NK-92 (cell line): ENCODE results near the gene PSME2.
A peak's percentile ranks its signal among the peaks of the same experiment; 100 is the strongest.
"Not testable (repeated sequence)": the region's sequence is repeated elsewhere in the genome, so short reads cannot be mapped to it uniquely, and the experiment has no call there.

ENCODE experiments used
- DNase-seq: peaks from one replicate; lab custom pipeline; 2025; ENCODE audit not compliant: unreplicated experiment; lab: John Stamatoyannopoulos, UW

The PSME2 gene

DNA sequence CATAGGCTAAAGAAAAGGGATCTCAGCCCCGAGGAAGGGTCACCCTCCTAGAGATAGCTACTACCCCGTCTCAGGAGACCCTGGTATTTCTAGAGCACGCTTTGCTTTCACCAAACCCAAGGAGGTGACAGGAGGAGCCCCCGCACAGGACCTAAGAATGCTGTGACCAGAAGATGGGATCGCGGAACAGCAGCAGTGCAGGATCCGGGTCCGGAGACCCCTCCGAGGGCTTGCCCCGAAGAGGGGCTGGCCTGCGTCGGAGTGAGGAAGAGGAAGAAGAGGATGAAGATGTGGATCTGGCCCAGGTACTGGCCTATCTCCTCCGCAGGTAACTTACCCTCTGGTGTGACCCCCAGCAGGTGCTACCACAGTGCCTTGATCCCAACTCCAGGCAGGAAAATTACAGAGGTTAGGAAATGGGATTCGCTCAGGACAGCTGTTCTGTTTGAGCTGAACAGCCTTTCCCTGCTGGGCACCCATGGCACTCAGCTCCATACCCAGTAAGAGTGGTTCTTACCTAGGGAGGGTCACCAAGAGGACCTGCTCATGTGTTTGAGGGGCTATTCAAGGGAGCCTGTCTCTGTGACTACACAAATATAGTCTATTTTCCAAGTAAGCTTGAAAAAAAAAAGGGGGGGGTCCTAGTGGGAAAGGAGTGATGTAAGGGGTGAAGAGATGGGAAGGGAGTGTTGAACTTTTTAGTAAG is 30.8 kb downstream of the PSME2 start:
- DNase-seq, result no peak

DNA sequence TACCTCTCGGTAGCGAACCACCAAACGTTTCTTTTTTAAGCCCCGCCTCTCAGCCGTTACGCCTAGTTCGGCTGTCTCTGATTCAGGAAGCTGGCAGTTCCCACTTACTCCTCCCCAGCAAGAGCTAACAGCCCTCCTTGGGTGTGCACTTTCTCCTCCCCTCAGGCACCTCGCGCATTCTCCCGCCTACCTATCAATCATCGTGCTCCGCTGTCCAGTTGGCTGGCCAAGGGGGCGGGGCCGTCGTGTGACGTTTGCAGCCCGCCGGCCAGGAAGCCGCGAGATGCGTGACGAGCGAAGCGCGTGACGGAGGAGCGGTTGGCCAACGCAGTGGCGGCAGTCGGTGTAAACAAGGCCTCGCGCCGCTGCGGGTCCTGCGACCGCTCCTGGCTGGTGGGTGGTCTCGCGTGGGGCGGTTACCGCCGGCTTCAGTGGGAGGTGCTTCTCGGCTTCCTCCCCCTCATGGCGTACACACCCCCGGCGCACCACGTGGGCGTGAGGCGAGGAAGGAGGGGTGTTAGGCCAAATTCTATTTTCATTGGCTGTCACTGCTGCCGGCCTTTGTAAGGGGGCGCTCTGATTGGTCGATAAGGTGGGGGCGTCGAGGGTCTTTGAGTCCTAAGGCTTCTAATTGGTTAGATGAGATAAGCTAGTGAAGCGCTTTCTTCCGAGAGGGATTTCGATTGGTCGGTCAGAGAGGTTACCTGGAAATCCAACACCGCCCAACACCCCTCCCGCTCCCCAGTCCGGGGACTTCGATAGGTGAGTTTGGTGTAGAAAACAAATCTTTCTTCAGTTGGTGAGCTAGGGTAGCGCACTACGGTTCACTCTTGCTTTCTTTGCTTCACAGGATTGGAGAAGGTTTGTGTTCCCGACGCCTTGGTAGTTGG is 31.6 kb downstream of the PSME2 start, which contains the start of the genes DCAF11 and NRL:
TSS of gene DCAF11 (plus strand) at position 246 of the 890 bp plus-strand sequence. CDS start 818 bp downstream, outside the sequence.
TSS of gene NRL (minus strand) at position 418 of the 890 bp plus-strand sequence. CDS start 32,101 bp downstream, outside the sequence.
- peak; percentile 95 for DNase-seq

DNA sequence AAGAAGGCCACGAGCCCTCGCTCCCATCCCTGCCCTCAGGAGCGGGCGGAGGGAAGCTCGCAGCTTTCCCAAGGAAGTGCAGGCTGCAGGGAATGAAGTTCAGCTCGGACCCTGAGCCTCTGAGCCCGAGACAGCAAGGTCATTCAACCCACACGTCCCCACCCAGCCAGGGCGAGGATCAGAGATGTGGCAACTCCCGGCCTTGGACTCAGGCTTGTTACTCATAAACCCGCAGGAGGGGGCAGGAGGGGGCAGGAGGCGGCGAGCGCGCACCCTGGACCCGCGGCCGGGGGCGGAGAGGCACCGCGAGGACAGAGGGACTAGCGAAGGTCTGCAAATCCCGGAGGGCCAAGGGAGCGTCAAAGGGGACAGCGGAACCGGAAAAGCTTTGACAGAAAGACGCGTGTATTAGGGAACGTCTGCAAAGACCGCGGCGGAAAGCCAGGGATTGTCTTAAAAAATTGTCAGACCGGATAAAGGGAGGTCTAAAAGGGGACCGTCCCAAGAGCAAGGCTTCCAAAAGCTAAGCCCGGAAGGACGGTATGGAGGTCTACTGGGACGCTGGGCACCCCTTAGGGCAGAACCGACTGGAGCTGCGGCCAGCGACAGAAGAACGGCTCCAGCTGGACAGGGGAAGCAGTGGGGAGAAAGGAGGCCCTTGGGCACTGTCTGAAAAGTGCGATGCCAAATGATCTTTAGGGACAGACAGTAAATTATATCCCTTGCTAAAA is 32.4 kb downstream of the PSME2 start:
- DNase-seq, result no peak

DNA sequence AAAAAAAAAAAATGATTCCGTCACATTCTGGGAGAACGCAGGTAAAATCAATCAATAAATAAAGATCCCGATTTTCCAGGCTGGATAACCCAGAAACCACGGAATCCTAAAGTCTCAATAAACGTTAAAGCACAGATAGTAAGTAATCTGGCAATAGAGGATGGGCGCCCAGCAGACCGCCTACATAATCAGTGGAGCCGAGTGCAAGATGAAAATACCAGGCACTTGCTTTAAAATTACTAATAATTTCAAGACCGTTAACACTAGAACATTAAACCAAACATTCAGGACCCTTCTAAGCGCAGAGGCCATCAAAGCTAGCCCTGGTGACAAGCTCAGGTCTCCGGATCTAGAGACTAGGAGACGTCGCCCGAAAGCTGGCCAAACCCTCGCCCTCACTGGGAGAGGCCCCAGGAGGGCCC is 33.0 kb downstream of the PSME2 start:
- DNase-seq, result no peak

DNA sequence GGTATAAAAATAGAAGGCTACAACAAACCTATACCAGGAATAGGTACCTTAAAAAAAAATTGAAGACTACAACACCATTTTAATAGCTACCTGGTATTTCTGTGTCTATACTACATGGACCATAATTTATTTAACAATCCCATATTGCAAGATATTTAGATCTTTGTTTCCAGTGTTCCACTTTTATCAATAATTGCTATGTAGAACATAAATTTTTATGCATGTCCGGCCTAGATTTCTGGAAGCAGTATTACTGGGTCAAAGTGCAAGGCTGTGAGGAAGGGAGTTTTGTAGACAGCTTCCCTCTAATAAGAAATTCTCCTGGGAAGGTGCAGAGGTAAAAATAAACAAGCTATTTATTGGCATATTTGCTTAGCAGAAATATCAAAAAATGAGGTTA is 35.9 kb downstream of the PSME2 start:
- no peak for DNase-seq

DNA sequence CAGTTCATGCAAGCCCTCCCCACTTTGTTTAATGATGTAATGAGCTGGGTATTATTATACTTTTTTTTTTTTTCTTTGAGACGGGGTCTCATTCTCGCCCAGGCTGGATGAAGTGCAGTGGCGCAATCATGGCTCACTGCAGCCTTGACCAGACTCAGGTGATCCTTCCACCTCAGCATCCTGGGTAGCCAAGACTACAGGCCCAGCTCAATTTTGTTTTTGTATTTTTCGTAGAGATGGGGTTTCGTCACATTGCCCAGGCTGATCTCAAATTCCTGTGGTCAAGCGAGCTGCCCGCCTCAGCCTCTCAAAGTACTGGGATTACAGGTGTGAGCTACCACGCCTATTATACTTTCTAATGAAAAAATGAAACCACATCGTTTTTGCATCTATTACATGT is 36.4 kb downstream of the PSME2 start:
- no peak for DNase-seq

DNA sequence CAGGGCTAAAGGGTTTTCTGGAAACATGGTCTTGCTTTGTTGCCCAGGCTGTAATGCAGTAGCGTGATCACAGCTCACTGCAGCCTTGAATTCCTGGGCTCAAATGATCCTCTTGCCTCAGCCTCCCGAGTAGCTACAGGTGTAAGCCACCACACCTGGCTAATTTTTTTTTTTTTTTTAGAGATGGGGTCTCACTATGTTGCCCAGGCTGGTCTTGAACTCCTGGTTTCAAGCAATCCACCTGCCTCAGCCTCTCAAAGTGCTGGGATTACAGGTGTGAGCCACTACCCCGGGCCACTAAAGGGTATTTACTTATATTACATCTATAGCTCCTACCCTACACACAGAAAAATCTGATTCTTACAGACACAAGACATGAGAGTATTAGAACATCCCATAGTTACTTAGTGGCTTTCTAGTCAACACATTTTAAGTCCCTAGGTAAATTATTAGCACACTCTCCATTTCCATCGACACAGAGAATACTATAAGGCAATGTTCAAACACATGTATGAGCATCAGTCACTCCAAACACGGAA is 38.0 kb downstream of the PSME2 start:
- no peak for DNase-seq

DNA sequence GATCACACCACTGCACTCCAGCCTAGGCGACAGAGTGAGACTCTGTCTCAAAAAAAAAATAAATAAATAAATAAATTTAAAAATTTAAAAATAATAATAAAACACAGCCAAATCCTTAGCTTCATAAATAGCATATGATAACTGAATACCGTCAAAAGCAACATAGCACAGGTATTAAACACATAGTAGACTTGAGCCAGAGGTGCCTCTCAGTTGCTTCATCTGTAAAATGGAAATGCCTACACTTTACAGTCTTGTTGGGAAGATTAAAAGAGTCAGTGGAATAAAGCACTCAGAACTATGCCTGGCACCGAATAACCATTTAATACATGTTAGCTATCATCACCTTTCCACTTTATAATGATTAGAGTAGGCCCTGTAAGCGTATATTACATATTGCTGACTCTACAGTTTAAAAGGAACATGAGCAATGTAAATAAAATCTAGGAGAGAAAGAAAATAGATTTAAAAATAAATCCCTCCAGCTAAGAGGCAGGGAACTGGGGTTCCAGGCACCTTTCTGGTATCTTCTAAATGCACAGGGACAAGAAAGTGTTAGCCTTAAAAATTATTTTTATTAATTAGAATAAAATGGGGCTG is 39.6 kb downstream of the PSME2 start:
- no peak for DNase-seq

DNA sequence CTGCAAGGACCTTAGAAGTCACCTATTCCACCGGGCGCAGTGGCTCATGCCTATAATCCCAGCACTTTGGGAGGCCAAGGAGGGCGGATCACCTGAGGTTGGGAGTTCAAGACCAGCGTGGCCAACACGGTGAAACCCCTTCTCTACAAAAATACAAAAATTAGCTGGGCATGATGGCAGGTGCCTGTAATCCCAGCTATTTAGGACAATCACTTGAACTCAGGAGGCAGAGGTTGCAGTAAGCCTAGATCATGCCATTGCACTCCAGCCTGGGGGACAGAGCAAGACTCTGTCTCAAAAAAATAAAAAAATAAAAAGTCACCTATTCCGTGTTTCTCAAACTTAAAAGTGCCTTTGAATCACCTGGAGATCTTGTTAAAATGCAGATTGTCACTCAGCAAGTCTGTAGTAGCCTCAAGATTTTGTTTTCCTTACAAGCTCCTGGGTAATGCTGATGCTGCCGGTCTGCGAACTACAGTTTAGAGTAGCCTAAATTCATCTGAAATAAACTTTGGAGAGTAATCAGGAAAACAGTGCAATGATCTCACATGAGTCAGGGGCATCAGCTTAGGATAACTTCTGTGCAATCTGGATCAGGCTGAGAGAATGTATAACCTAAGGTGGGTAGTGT is 40.7 kb downstream of the PSME2 start:
- not testable (repeated sequence) for DNase-seq

DNA sequence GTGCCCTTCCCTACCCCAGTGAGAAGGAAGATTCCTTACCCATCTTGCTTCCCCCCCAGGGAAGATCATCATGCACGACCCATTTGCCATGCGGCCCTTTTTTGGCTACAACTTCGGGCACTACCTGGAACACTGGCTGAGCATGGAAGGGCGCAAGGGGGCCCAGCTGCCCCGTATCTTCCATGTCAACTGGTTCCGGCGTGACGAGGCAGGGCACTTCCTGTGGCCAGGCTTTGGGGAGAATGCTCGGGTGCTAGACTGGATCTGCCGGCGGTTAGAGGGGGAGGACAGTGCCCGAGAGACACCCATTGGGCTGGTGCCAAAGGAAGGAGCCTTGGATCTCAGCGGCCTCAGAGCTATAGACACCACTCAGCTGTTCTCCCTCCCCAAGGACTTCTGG is 43.0 kb downstream of the PSME2 start:
- no peak for DNase-seq

DNA sequence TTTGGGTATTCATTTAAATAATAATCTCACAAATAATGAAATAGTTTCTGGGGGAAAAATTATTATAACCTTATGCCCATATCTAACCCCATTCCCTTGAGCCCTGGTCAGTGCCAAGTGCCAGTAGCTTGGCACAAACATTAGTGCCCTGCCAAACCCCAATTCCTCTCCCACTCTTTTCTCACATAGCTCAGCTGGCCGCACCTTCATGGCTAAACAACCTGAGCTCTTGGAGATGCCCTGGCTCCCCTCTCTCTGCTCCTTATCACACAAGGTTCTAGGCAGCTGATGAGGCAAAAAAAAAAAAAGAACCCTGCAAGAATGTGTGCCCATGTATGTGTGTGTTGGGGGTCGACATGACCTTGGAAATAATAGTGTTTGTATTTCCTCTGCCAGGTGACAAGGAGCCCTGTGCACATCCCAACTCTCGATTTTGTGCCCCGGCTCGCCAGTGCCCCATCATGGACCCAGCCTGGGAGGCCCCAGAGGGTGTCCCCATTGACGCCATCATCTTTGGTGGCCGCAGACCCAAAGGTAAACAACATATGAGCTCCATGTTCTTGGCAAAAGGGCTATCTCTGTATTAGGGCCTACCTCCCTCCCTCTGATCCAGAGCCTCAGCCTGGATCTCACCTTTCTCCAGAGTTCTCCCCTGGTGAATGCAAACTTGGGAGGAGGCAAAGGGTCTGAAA is 43.9 kb downstream of the PSME2 start:
- no peak for DNase-seq

DNA sequence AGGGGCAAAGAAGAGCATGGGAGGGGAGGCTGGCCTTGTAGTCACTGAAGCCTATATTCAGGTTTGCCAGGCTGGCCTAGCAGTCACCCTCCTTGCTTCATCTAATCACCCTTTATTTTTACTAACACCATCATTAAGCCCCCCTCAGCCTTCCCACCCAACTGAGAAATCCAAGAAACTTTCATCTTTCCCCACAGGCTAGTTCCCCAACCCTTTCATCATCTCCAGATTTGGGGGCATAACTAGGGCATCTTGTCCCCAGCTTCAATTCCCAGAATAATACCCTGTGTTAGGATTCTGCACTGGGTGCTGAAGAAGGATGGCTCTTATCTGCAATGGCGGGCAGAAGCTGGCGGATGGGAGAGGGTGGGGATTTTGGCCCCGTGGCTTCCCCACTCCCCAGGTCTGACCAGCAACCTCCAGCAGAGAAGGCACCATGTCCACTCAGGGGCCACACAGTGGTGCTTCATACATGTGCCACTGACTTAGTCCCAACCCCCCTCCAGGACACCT is 45.4 kb downstream of the PSME2 start:
- no peak for DNase-seq

DNA sequence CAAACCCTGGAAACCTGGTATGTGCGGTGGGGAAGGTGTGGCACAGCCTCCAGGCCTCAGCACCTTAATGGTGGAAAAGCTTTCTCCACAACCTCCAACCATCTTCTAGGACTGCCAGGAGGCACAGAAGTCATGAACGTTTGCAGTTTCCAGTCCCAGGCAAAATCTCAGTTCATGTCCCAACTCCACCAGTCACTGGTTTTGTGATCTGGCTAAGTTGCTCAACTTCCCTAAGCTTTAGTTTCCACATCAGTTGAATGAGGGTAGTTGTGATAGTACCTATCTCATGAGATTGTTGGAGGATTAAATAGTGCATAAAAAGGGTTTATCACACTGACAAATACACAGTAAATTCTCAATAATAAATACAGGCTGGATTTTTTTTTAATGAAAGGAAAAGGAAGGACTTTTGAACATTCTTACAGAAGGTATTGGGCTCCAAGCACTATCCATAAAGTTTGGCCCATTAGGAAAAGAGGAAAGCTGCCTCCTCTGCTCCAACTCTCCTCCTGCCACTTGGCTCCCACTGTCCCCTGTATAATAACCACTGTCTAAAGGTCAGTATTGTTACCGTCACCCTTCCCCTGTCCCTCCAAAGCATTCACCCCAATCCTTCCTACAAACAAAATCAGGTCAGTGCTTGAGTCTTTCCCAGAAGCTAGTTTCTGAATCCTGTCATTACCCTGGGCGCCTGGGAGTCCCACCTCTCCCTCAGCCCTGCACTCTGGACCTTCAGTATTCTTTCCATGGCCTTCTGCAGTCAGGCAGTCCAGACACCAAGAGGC is 46.0 kb downstream of the PSME2 start:
- DNase-seq, result no peak

DNA sequence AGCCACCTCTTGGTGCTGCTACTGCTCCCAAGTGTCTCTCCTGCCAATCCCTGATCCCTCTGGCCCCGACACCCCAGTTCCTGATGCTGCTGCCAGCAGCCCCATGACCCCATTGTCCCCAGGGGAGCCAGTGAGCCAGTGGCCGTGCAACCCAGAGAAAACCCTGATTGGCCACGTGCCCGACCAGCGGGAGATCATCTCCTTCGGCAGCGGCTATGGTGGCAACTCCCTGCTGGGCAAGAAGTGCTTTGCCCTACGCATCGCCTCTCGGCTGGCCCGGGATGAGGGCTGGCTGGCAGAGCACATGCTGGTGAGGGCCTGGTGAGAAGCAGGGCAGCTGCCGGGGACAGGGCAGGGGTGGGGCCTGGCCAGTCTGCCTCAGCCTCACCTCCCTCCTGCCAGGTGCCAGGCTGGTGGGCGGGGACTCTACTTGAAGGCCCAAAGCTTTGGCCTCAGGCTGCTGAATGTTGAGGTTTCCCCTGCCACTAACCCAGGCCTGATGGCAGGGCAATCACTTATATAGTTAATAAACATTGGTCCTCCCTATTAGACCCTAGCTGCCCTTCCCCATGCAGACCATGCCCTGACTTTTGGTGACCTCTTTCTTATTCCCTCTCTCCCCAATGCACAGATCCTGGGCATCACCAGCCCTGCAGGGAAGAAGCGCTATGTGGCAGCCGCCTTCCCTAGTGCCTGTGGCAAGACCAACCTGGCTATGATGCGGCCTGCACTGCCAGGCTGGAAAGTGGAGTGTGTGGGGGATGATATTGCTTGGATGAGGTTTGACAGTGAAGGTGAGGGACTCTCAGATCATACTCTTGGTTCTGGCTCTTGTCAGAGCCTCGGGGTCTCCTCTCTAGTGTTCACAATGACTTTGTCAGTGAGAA is 47.2 kb downstream of the PSME2 start:
- no peak for DNase-seq

DNA sequence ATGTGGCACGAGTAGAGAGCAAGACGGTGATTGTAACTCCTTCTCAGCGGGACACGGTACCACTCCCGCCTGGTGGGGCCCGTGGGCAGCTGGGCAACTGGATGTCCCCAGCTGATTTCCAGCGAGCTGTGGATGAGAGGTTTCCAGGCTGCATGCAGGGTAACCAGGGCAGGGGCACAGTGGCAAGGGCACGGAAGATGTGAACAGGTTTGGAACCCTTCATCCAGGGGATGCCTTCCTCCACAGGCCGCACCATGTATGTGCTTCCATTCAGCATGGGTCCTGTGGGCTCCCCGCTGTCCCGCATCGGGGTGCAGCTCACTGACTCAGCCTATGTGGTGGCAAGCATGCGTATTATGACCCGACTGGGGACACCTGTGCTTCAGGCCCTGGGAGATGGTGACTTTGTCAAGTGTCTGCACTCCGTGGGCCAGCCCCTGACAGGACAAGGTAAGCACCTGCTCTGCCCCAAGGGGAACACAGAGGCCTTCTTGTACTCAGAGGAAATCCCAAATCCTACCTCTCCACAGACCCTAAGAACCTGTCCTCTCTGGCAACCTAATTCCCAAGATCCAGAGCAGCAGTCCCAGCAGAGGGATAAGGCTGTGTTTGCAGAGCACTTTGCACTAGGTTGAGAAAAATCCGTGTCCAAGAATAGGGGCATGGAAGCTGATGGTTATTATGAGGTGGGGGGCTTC is 48.0 kb downstream of the PSME2 start:
- no peak for DNase-seq

DNA sequence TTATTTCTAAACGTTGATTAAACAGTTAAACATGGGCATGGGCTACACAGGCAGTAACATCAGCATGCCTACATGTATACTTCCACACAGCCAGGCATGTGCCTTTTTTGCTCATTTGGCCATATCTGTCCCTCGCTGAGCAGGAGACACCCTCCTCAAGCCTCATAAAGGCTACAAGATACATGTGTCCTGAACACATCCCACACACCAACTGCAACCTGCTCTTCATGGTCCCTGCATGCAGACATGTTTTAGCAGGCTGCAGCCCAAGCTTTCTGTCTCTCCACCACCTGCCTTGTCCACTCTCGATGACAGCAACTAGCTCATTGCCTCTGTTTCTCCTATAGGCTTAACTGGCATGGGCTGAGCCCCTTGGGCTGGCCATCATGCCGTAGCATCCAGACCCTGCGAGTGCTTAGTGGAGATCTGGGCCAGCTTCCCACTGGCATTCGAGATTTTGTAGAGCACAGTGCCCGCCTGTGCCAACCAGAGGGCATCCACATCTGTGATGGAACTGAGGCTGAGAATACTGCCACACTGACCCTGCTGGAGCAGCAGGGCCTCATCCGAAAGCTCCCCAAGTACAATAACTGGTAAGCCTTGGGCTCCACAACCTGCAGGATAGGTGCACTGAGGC is 49.7 kb downstream of the PSME2 start:
- no peak for DNase-seq
